AG09319 (cell line): ENCODE data around the gene BMF.
"Not testable (repeated sequence)": the region's sequence is repeated elsewhere in the genome, so short reads cannot be mapped to it uniquely, and the experiment has no call there.

Source experiments
- DNase-seq: peaks from one replicate; pipeline ENCODE4 v3.0.0-alpha.2; 2010; ENCODE audit warnings: low read depth; ENCODE audit errors: extremely low read depth
- TF ChIP-seq, protein P1 (sequence below): IDR thresholded peaks from 2 replicates; pipeline ENCODE4 v1.5.1; 2011; ENCODE audit warnings: low read depth, mild to moderate bottlenecking, inconsistent platforms, low read length, moderate library complexity

The BMF gene

DNA sequence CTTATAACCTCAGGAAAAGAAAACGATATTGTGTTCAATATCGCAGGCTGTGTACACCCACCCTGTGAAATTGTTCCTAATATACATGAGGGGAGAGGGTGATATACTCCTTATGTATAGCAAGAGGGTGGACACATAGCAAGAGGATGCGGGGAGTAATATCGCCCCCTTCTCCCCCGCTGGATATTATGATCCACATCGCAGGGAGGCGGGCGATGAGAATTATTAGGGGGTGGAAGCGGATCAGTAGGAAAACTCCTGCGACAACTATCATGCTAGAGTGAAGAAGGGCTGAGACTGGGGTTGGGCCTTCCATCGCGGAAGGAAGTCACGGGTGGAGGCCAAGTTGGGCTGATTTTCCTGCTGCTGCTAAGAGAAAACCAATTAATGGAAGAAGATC is 24.9 kb upstream of the BMF start:
- no peak for DNase-seq
- TF ChIP-seq, protein P1, sequence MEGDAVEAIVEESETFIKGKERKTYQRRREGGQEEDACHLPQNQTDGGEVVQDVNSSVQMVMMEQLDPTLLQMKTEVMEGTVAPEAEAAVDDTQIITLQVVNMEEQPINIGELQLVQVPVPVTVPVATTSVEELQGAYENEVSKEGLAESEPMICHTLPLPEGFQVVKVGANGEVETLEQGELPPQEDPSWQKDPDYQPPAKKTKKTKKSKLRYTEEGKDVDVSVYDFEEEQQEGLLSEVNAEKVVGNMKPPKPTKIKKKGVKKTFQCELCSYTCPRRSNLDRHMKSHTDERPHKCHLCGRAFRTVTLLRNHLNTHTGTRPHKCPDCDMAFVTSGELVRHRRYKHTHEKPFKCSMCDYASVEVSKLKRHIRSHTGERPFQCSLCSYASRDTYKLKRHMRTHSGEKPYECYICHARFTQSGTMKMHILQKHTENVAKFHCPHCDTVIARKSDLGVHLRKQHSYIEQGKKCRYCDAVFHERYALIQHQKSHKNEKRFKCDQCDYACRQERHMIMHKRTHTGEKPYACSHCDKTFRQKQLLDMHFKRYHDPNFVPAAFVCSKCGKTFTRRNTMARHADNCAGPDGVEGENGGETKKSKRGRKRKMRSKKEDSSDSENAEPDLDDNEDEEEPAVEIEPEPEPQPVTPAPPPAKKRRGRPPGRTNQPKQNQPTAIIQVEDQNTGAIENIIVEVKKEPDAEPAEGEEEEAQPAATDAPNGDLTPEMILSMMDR: no peak

DNA sequence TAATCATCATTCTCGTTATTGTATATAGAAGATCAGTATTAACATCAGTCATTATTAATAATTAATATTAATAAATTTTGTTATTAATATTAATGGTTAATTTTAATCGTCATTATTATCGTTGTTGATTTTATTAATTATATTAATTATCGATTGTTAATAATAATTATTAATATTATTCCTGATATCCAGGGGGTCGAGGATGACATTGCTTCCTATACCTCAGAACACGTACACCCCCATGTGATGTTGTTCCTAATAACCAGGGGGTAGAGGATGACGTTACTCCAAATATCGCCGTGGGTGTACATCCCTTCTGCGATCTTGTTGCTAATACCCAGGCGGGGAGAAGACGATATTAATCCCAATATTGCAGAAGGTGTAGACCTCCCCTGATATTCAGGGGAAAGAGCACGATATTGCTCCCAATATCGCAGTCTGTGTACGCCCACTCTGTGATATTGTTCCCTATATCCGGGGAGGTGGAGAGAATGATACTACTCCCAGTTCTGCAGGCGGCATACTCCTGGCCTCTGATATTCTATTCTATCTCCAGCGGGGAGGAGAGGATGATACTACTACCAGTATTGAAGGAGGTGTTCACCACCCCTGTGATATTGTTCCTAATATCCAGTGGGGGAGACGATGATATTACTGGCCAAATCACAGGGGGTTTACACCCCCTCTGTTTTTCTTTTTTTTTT is 22.3 kb upstream of the BMF start:
- TF ChIP-seq, protein P1: no peak

DNA sequence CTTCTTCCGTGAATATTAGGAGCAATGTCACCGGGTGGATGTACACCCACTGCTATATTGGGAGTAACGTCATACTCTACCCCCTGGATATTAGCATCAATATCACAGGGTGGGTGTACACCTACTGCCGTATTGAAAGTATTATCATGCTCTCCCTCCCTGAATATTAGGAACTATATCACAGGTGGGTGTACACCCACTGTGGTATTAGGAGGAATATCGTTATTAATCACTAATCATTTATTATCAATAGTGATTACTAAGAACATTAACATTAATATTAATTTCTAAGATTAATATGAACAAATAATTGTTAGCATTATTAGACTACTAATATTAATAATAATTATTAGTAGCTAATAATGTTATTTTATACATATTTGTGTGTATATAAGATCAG is 21.4 kb upstream of the BMF start:
- TF ChIP-seq, protein P1: no peak
- DNase-seq: no peak

More for the DNA sequence above, 22.3 kb upstream of the BMF start:
- no peak for DNase-seq

DNA sequence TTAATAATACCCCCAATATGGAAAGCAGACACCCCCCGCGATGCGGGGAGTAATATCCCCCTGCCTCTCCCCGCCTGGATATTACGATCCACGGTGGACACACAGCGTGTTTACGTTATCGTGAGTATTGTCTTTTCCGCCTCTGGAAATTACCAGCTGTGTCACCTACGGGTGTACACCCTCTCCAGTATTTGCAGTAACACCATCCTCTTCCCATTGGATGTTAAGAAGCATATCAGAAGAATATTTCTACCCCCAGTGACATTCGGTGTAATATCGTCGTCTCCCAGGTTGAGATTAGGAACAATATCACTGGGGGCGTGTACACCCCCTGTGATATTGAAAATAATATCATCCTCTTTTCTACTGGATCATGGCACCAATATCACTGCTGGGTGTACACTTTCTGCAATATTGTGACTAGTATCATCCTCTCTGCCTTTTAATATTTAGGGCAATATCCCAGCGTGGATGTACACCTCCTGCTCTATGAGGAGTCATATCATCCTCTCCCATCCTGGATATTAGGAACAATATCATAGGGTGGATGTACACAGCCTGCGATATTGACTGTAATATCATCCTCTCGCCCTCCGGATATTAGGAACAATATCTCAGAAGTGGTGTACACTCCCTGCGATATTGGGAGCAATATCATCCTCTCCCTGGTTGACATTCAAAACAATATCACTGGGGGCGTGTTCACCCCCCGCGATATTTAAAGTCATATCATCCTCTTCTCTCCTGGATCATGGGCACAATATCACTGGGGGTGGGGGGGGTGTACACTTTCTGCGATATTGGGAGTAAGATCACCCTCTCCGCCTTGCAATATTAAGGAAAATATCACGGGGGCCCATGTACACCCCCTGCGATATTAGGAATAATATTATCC is 20.3 kb upstream of the BMF start:
- TF ChIP-seq, protein P1: no peak
- no peak for DNase-seq

DNA sequence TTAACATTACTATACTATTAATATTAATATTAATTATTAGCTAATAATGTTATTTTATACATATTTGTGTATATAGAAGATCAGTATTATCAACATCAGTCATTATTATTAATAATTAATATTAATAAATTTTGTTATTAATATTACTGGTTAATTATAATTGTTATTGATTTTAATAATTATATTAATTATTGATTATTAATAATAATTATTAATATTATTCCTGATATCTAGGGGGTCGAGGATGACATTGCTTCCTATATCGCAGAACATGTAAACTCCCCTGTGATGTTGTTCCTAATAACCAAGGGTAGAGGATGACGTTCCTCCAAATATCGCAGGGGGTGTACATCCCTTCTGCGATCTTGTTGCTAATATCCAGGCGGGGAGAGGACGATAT is 17.3 kb upstream of the BMF start:
- TF ChIP-seq, protein P1: no peak

DNA sequence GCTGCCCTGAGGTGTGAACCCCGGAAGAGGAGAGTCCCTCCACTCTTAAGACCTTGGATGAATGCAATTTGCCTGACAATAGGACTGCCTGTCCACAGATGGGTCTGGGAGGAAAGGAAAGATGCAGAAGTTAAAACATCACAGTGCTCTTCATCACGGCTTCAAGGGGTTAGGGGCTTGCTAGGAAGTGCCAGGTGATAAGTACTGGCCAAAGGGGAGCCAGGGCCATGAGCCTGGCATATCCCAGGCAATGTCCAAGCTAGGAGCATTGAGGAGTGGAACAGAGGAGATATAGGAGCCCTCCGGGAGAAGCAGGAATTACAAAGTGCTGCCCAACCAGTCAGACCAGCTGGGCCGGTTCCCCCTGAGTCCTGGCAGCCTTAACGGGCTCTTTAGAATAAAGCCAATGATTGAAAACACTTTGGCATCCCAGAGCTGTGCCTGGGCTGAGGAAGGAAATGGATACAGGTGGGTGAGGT is 16.2 kb upstream of the BMF start:
- DNase-seq: not testable (repeated sequence)

More for the DNA sequence above, 17.3 kb upstream of the BMF start:
- no peak for DNase-seq

DNA sequence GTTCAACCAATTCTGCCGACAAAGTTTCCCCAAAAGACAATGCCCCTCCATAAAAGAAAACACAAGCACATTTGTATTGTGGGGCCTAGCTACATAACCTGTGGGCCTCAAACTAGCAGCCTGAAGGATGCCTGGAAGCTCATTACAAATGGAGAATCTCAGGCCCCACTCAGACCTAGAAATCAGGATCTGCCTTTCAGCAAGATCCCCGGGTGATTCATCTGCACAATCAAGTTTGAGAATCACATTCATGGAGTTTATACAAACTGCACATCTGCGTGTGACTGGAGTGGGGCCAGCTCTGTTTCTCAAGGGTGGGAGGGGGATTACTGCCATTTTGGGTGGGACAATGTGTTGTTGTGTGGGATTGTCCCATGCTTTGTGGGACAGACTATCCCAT is 15.7 kb upstream of the BMF start:
- not testable (repeated sequence) for DNase-seq

DNA sequence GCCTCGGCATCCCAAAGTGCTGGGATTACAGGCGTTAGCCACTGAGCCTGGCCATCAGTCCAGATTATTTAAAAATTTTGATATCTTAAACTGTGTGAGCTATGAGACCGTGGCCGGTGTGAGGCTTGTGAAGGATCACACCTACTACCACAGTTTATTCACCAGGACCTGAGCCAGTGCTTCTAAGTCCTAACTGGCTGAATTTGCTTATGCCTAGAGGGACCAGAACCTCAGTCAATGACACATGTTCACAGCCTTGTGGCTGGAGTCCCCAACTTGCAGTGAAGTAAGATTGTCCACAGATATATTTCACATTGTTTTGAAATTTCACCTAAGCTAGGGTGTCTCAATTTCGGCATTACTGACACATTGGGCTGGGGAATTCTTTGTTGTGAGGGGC is 15.2 kb upstream of the BMF start:
- not testable (repeated sequence) for DNase-seq

DNA sequence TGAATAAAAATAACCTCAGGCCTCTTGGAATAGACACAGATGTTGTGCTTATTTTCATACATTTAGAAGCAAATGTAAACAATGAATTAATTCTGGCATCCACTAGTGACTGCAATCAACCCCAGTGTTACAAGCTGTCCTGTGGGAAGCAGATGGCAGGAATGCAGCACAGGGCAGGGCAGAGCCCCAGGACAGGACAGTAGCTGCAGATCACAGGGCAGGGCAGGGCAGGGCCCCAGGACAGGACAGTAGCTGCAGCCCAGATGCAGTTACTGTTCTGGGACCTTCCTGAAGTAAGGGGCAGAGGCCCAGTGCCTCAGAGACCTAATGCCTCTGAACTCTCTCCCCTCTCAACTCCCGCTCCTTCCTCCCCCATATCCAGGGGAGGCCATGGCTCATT is 14.3 kb upstream of the BMF start:
- DNase-seq: not testable (repeated sequence)
